ENCODE results near the gene LYSMD1.

The LYSMD1 gene

GRCh38 chr1:151171190-151171589 lies 5.5 kb upstream of the LYSMD1 start:
- no peak for FAIRE-seq
- no peak for DNase-seq (ENCODE audit: insufficient read length, low spot score)
- no peak for TF ChIP-seq CTCF (IDR thresholded peaks at IDR 0.05; ENCODE audit: insufficient read depth, missing control alignments)

- no peak for DNase-seq (ENCODE audit: insufficient read length, low spot score)
- no peak for TF ChIP-seq CTCF (IDR thresholded peaks at IDR 0.05; ENCODE audit: insufficient read depth, missing control alignments)
- FAIRE-seq = no peak
These were observed 1.4 kb upstream of the LYSMD1 start for GRCh38 chr1:151167116-151167515.

- FAIRE-seq (no peak), DNase-seq (ENCODE audit: insufficient read length, low spot score) (no peak)
- TF ChIP-seq CTCF (IDR thresholded peaks at IDR 0.05; ENCODE audit: insufficient read depth, missing control alignments) = no peak
These were observed 829 bp upstream of the LYSMD1 start for GRCh38 chr1:151166505-151166956.

- FAIRE-seq (peak; percentile 58), DNase-seq (ENCODE audit: insufficient read length, low spot score) (peak; percentile 88)
- TF ChIP-seq CTCF (IDR thresholded peaks at IDR 0.05; ENCODE audit: insufficient read depth, missing control alignments) = no peak
These were observed 393 bp downstream of the LYSMD1 start for GRCh38 chr1:151165281-151165737.

- FAIRE-seq (peak; percentile 71), DNase-seq (ENCODE audit: insufficient read length, low spot score) (no peak)
- TF ChIP-seq CTCF (IDR thresholded peaks at IDR 0.05; ENCODE audit: insufficient read depth, missing control alignments) = no peak
These were observed 896 bp downstream of the LYSMD1 start for GRCh38 chr1:151164732-151165280.

- DNase-seq (ENCODE audit: insufficient read length, low spot score) = no peak
- no peak for TF ChIP-seq CTCF (IDR thresholded peaks at IDR 0.05; ENCODE audit: insufficient read depth, missing control alignments)
- FAIRE-seq = no peak
These were observed 6.3 kb downstream of the LYSMD1 start for GRCh38 chr1:151159373-151159772.

GRCh38 chr1:151158751-151159251 lies 6.9 kb downstream of the LYSMD1 start:
- no peak for FAIRE-seq

More at GRCh38 chr1:151158751-151159251, 6.9 kb downstream of the LYSMD1 start:
- DNase-seq (ENCODE audit: insufficient read length, low spot score) = no peak
- TF ChIP-seq CTCF (IDR thresholded peaks at IDR 0.05; ENCODE audit: insufficient read depth, missing control alignments) = no peak

Measured in D721Med (cell line).